ENCODE results near the gene SKI.
"Not testable (repeated sequence)": the region's sequence is repeated elsewhere in the genome, so short reads cannot be mapped to it uniquely, and the experiment has no call there.

The SKI gene

GRCh38 chr1:2259668-2260402 lies 31.7 kb downstream of the SKI start:
- no peak overlapping the region for H3K27ac ChIP-seq (ENCODE audit: low read depth, low read length)
- WGBS = 91% methylated on average over 28 of the region's 28 CpGs
- H3K9ac ChIP-seq (ENCODE audit: low read depth, low read length) = no peak overlapping the region
- no peaks in the 10 kb centered on the region for H3K9me3 ChIP-seq (ENCODE audit: insufficient read depth, low read depth, low read length)
- no peaks in the 10 kb centered on the region for H3K27me3 ChIP-seq (ENCODE audit: insufficient read depth, low read length)
- H3K4me3 ChIP-seq (ENCODE audit: low read length) = no peak overlapping the region
- 0 out of 2 replicates have a peak, but pooled peaks cover 4% of the 10 kb centered on the region for H3K36me3 ChIP-seq (ENCODE audit: insufficient read depth, low read length)
- 0 out of 2 replicates have a peak, but pooled peaks cover 2% of the 10 kb centered on the region for H3K4me1 ChIP-seq (ENCODE audit: insufficient read depth, low read length)

DNA sequence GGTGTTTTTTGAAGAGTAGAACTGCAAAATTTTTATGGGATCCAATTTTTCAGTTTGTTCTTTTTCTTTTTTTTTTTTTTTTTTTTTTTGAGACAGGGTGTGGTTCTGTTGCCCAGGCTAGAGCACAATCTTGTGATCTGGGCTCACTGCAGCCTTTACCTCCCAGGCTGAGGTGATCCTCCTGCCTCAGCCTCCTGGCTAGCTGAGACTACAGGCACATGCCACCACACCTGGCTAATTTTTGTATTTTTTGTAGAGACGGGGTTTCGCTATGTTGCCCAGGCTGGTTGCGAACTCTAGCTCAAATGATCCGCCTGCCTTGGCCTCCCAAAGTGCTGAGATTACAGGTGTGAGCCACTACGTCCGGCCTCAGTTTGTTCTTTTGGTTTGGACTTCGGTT lies 32.4 kb downstream of the SKI start:
- not testable (repeated sequence) for H3K4me3 ChIP-seq (ENCODE audit: low read length); H3K27me3 ChIP-seq (ENCODE audit: insufficient read depth, low read length); H3K27ac ChIP-seq (ENCODE audit: low read depth, low read length); H3K4me1 ChIP-seq (ENCODE audit: insufficient read depth, low read length); H3K9me3 ChIP-seq (ENCODE audit: insufficient read depth, low read depth, low read length); H3K36me3 ChIP-seq (ENCODE audit: insufficient read depth, low read length); H3K9ac ChIP-seq (ENCODE audit: low read depth, low read length)
- WGBS = 93% methylated on average over 7 of the region's 7 CpGs

DNA sequence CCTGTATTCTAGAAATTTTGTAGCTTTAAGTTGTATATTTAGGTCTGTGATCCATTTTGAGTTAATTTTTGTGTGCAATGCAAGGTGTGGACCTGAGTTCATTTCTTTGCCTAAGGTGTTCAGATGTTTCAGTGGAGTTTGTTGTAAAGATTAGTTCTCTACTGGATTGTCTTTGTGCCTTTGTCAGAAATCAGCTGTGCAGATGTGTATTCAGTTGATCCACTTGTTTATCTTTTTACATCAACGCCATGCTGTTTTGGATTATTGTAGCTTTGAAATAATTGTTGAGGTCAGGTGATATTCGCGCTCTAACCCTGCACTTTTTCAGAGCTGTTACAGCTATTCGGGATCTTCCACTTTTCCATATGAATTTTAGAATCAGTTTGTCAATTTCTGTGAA lies 32.8 kb downstream of the SKI start:
- no peak overlapping the region for H3K4me3 ChIP-seq (ENCODE audit: low read length)
- H3K27ac ChIP-seq (ENCODE audit: low read depth, low read length) = no peak overlapping the region
- 0 out of 2 replicates have a peak, but pooled peaks cover 2% of the 10 kb centered on the region for H3K4me1 ChIP-seq (ENCODE audit: insufficient read depth, low read length)
- no peak overlapping the region for H3K9ac ChIP-seq (ENCODE audit: low read depth, low read length)
- H3K27me3 ChIP-seq (ENCODE audit: insufficient read depth, low read length) = no peaks in the 10 kb centered on the region
- WGBS = 97% methylated on average over 4 of the region's 4 CpGs
- H3K36me3 ChIP-seq (ENCODE audit: insufficient read depth, low read length) = no peaks in the 10 kb centered on the region
- H3K9me3 ChIP-seq (ENCODE audit: insufficient read depth, low read depth, low read length) = no peaks in the 10 kb centered on the region

DNA sequence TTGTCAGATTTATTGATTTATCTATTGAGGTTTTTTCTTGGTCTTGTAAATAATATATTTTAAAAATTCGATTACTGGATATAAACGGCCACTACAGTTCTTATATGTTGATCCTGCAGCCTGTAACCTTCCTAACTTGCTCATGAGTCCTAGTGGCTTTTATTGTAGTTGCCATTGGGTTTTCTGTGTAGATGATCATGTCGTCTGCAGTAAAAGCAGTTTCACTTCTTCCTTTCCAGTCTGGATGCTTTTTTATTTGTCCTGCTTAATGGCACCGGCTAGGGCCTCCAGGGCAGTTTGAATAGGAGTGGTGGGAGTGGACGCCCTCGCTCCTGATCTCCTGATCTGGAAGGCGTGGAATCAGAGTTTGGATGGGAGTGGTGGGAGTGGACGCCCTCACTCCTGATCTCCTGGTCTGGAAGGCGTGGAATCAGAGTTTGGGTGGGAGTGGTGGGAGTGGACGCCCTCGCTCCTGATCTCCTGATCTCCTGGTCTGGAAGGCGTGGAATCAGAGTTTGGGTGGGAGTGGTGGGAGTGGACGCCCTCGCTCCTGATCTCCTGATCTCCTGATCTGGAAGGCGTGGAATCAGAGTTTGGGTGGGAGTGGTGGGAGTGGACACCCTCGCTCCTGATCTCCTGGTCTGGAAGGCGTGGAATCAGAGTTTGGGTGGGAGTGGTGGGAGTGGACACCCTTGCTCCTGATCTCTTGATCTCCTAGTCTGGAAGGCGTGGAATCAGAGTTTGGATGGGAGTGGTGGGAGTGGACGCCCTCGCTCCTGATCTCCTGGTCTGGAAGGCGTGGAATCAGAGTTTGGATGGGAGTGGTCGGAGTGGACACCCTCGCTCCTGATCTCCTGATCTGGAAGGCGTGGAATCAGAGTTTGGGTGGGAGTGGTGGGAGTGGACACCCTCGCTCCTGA lies 33.6 kb downstream of the SKI start:
- not testable (repeated sequence) for H3K9ac ChIP-seq (ENCODE audit: low read depth, low read length); H3K9me3 ChIP-seq (ENCODE audit: insufficient read depth, low read depth, low read length); H3K4me3 ChIP-seq (ENCODE audit: low read length); H3K27ac ChIP-seq (ENCODE audit: low read depth, low read length); H3K4me1 ChIP-seq (ENCODE audit: insufficient read depth, low read length); H3K36me3 ChIP-seq (ENCODE audit: insufficient read depth, low read length); H3K27me3 ChIP-seq (ENCODE audit: insufficient read depth, low read length)
- 94% methylated on average over 25 of the region's 25 CpGs for WGBS

DNA sequence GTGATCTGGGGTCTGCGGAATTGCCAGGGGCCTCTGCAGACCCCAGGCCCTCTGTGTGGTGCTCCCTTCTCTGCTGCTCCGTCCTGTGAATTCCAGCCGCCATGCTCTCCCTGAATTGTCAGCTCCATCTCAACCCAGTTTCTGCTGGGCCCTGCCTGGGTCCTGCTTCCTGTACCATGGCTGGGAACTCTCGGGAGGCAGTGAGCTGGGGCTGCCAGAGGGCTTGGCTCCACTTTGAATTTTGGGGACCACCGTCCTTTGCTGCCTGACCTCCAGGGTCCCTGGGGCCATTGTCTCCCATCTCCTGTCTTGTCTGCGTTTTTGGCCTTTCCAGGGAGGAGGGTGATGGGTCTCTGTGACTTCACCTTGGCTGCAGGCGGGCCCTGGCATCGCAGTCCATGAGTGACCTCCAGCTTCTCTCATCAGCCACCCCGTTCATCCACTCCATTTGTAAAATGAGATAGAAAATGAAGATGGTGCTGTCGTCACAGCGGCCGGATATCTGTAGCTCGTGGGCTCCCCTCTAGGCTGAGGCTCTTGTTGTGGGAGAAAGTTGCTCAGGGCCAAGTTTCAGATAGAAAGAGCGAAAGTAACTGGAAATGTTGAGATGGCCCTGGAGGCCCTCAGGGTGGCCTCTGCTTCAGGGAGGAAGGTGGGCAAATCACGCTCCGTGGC lies 38.3 kb downstream of the SKI start:
- no peaks in the 10 kb centered on the region for H3K9me3 ChIP-seq (ENCODE audit: insufficient read depth, low read depth, low read length)
- WGBS = 94% methylated on average over 16 of the region's 16 CpGs
- no peaks in the 10 kb centered on the region for H3K27me3 ChIP-seq (ENCODE audit: insufficient read depth, low read length)
- 0 out of 2 replicates have a peak overlapping the region, but pooled peaks have one; percentile 35 for H3K27ac ChIP-seq (ENCODE audit: low read depth, low read length)
- H3K4me3 ChIP-seq (ENCODE audit: low read length) = no peak overlapping the region
- peaks cover 16% of the 10 kb centered on the region; the same call in 1 of the 2 replicates for H3K4me1 ChIP-seq (ENCODE audit: insufficient read depth, low read length)
- no peaks in the 10 kb centered on the region for H3K36me3 ChIP-seq (ENCODE audit: insufficient read depth, low read length)
- H3K9ac ChIP-seq (ENCODE audit: low read depth, low read length) = no peak overlapping the region

DNA sequence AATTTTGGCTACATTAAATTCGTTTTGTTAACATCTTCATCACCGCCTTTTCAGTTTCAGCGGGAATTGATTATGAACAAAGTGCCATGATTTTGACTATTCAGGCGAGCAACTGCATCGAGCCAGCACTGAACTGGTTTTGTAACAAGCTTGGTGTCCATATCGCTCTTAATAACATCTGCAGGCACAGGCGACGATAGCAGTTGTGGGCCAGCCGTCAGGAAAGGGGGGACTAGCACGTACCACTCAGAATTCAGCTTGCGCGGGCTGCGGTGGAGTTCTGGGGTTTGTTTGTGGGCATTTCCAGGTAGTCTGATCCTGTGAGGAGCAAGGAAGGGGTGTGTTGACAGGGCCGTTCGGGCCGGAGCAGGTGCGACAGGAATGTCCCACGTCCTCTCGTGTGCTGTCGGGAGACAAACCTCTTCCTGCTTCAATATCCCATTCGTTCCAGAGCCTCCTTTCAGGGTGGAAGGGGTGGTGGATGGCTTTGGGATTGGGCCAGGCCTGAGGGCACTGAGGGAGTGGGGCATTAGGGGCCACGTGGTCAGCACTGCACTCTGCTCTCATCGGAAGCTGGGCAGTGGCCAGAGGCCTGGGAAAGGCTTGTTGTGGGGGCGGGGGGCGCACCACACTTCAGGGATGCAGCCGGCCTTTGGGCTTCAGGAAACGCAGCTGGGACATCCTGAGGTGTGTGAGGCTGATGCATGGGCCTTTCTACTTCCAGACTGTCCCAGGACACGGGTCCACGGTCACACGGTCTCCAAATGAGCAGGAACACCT lies 39.1 kb downstream of the SKI start:
- Histone ChIP-seq H3K9ac (ENCODE audit: low read depth, low read length) (no peak overlapping the region), H3K27me3 (ENCODE audit: insufficient read depth, low read length) (no peaks in the 10 kb centered on the region)

GRCh38 chr1:2267862-2268261 lies 39.7 kb downstream of the SKI start:
- H3K9ac ChIP-seq (ENCODE audit: low read depth, low read length) = no peak overlapping the region
- H3K27ac ChIP-seq (ENCODE audit: low read depth, low read length) = no peak overlapping the region
- H3K4me3 ChIP-seq (ENCODE audit: low read length) = no peak overlapping the region
- no peaks in the 10 kb centered on the region for H3K9me3 ChIP-seq (ENCODE audit: insufficient read depth, low read depth, low read length)
- no peaks in the 10 kb centered on the region for H3K27me3 ChIP-seq (ENCODE audit: insufficient read depth, low read length)
- no peaks in the 10 kb centered on the region for H3K36me3 ChIP-seq (ENCODE audit: insufficient read depth, low read length)
- 97% methylated on average over 15 of the region's 15 CpGs for WGBS
- peaks cover 27% of the 10 kb centered on the region for H3K4me1 ChIP-seq (ENCODE audit: insufficient read depth, low read length)

More for the DNA sequence above, 39.1 kb downstream of the SKI start:
- Histone ChIP-seq H3K9me3 (ENCODE audit: insufficient read depth, low read depth, low read length) (no peaks in the 10 kb centered on the region), H3K27ac (ENCODE audit: low read depth, low read length) (no peak overlapping the region), H3K36me3 (ENCODE audit: insufficient read depth, low read length) (no peaks in the 10 kb centered on the region), H3K4me1 (ENCODE audit: insufficient read depth, low read length) (peaks cover 24% of the 10 kb centered on the region), H3K4me3 (ENCODE audit: low read length) (no peak overlapping the region)
- WGBS = 95% methylated on average over 28 of the region's 30 CpGs

DNA sequence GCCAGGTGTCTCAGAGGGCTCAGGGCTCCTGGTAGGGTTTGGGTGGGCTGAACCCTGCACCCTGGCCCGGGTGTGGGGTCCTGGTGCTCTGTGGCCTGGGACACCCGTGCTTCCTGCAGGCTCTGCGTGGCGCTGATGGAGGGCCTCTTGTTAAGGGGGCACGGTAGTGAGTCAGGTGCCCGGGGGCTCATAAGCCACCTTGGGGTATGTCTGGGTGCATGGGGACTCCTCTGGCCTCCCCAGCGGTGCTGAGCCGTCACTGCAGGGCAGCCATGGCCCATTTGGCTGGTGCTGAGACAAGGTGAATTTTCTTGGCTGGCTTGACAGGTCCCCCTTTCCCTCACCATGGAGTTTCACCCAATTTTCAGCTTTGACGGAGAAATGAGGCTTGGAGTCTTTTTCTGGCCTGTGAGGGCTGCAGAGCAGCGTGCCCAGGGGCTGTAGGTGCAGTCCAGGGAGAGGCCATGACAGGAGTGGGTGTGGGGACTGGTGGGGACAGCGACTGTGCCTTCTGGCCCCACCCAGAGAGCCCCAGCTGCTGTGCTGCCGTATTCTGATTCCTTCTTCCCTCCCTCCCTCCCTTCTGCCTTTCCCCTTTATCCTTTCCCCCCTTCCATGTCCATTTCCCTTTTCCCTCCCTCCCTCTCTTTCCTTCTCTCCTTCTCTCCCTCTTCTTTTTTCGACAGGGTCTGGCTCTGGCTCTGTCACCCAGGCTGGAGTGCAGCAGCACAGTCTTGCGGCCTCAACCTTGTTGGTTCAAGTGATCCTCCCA lies 40.4 kb downstream of the SKI start:
- H3K4me1 ChIP-seq (ENCODE audit: insufficient read depth, low read length) = peaks cover 27% of the 10 kb centered on the region
- WGBS = 96% methylated on average over 14 of the region's 14 CpGs
- H3K9ac ChIP-seq (ENCODE audit: low read depth, low read length) = no peak overlapping the region
- no peak overlapping the region for H3K27ac ChIP-seq (ENCODE audit: low read depth, low read length)
- no peak overlapping the region for H3K4me3 ChIP-seq (ENCODE audit: low read length)
- H3K9me3 ChIP-seq (ENCODE audit: insufficient read depth, low read depth, low read length) = no peaks in the 10 kb centered on the region
- no peaks in the 10 kb centered on the region for H3K36me3 ChIP-seq (ENCODE audit: insufficient read depth, low read length)
- no peaks in the 10 kb centered on the region for H3K27me3 ChIP-seq (ENCODE audit: insufficient read depth, low read length)

DNA sequence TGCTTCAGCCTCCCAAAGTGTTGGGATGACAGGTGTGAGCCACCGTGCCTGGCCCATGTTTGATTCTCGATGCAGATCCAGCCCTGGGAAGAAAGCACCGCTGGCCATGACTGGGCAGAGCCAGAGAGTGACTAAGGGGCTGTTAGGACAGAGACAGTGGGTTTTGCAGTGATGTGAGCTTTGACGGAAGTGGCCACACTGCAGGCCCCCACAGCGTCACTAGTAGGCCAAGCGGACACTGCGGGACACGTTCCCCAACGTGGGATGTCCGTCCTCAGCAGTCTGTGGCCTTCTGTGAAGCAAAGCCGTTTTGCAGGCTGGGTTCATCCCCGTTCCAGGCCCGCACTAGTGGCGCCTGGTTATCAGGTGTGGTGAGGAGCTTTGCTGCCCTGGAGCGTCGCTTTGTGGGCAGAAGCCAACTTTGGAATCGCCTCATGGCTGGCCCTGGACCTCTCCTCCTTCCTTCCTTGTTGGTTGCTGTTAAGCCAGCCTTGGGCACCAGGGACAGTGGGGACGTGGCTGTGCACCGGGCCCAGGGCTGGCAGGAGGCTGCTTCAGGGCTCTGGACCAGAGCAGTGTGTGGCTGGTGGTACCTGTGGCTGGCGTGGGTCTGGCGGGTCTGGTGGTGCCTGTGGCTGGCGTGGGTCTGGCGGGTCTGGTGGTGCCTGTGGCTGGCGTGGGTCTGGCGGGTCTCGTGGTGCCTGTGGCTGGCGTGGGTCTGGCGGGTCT lies 41.2 kb downstream of the SKI start:
- peaks cover 27% of the 10 kb centered on the region for H3K4me1 ChIP-seq (ENCODE audit: insufficient read depth, low read length)
- 96% methylated on average over 28 of the region's 28 CpGs for WGBS

GRCh38 chr1:2269922-2270259 lies 41.8 kb downstream of the SKI start:
- H3K9me3 ChIP-seq (ENCODE audit: insufficient read depth, low read depth, low read length) = no peaks in the 10 kb centered on the region
- H3K4me1 ChIP-seq (ENCODE audit: insufficient read depth, low read length) = peaks cover 32% of the 10 kb centered on the region
- WGBS = 95% methylated on average over 12 of the region's 13 CpGs

More for the DNA sequence above, 41.2 kb downstream of the SKI start:
- Histone ChIP-seq H3K27me3 (ENCODE audit: insufficient read depth, low read length) (no peaks in the 10 kb centered on the region), H3K27ac (ENCODE audit: low read depth, low read length) (no peak overlapping the region), H3K4me3 (ENCODE audit: low read length) (no peak overlapping the region), H3K9me3 (ENCODE audit: insufficient read depth, low read depth, low read length) (no peaks in the 10 kb centered on the region), H3K9ac (ENCODE audit: low read depth, low read length) (no peak overlapping the region), H3K36me3 (ENCODE audit: insufficient read depth, low read length) (no peaks in the 10 kb centered on the region)

More at GRCh38 chr1:2269922-2270259, 41.8 kb downstream of the SKI start:
- H3K9ac ChIP-seq (ENCODE audit: low read depth, low read length) = no peak overlapping the region
- no peak overlapping the region for H3K27ac ChIP-seq (ENCODE audit: low read depth, low read length)
- no peaks in the 10 kb centered on the region for H3K27me3 ChIP-seq (ENCODE audit: insufficient read depth, low read length)
- H3K36me3 ChIP-seq (ENCODE audit: insufficient read depth, low read length) = no peaks in the 10 kb centered on the region
- H3K4me3 ChIP-seq (ENCODE audit: low read length) = no peak overlapping the region

Measured in HUES64 (cell line).